ENCODE results near the gene CTDP1. TPM values are rescaled to one million over a fixed set of nuclear protein-coding genes. Genes with fewer than 3 reads are reported as not detected.
"Not testable (repeated sequence)": the region's sequence is repeated elsewhere in the genome, so short reads cannot be mapped to it uniquely, and the experiment has no call there.

The CTDP1 gene
- total RNA-seq, 1 donor from 2014 or later = 14.1 TPM

- DNase-seq = no peak
These were observed 3.5 kb downstream of the CTDP1 start for GRCh38 chr18:79682894-79683625.

- DNase-seq = no peak
These were observed 4.2 kb downstream of the CTDP1 start for GRCh38 chr18:79683626-79684282.

- no peak for DNase-seq
These were observed 4.7 kb downstream of the CTDP1 start for GRCh38 chr18:79684283-79684631.

- DNase-seq = no peak
These were observed 5.2 kb downstream of the CTDP1 start for GRCh38 chr18:79684787-79685186.

GRCh38 chr18:79685281-79685680, 5.7 kb downstream of the CTDP1 start:
- DNase-seq = no peak

GRCh38 chr18:79685971-79686370, 6.4 kb downstream of the CTDP1 start:
- no peak for DNase-seq

GRCh38 chr18:79687806-79688205, 8.2 kb downstream of the CTDP1 start:
- DNase-seq = no peak

- DNase-seq = no peak
These were observed 10.5 kb downstream of the CTDP1 start for GRCh38 chr18:79690071-79690470.

- no peak for DNase-seq
These were observed 11.2 kb downstream of the CTDP1 start for GRCh38 chr18:79690586-79691482.

GRCh38 chr18:79692056-79692455, 12.5 kb downstream of the CTDP1 start:
- DNase-seq = no peak

- no peak for DNase-seq
These were observed 13.3 kb downstream of the CTDP1 start for GRCh38 chr18:79692886-79693285.

- no peak for DNase-seq
These were observed 14.1 kb downstream of the CTDP1 start for GRCh38 chr18:79693561-79694205.

- DNase-seq = not testable (repeated sequence)
These were observed 14.7 kb downstream of the CTDP1 start for GRCh38 chr18:79694206-79694894.

- DNase-seq = no peak
These were observed 15.3 kb downstream of the CTDP1 start for GRCh38 chr18:79694895-79695213.

GRCh38 chr18:79695269-79695668, 15.7 kb downstream of the CTDP1 start:
- DNase-seq = no peak

- DNase-seq = no peak
These were observed 16.6 kb downstream of the CTDP1 start for GRCh38 chr18:79695856-79696850.

GRCh38 chr18:79697178-79697577, 17.6 kb downstream of the CTDP1 start:
- DNase-seq = no peak

- DNase-seq = no peak
These were observed 18.4 kb downstream of the CTDP1 start for GRCh38 chr18:79697976-79698375.

GRCh38 chr18:79698668-79699335, 19.2 kb downstream of the CTDP1 start:
- no peak for DNase-seq

- DNase-seq = no peak
These were observed 20.1 kb downstream of the CTDP1 start for GRCh38 chr18:79699653-79700052.

Data from skin of body (tissue), 2 donors.